ENCODE measurements around the gene VDR.
A peak's percentile ranks its signal among the peaks of the same experiment; 100 is the strongest.

Gene VDR

DNA sequence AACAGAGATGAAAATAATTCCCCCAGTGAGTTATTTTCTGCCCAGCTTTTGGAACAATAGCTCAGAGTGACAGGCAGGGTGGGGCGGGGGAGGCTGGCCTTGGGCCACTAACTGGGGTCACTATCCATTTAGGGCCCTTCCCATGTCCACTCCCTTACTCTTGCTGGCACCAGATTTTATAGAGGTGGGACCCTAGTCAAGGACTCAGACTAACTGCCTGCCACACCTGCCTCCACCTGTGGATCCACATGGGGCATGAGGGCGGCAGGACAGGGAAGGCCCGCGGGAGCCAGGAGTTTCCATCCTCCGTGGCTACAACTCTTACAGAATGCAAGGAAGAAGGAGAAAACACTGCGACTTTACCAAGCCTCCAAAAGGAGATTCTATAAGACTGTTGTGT lies 10.1 kb downstream of the VDR start:
- Histone ChIP-seq H3K4me2 (ENCODE audit: low read length, poor library complexity, severe bottlenecking) (no peak overlapping the region), H3K18ac (ENCODE audit: low read depth in 1 of 2, low read length in 2 of 2) (no peak overlapping the region), H2BK12ac (ENCODE audit: low read length in 2 of 2) (no peak overlapping the region), H3K27me3 (ENCODE audit: control insufficient read depth in 1 of 2, insufficient read depth in 1 of 2, low read length in 2 of 2) (no peaks in the 10 kb centered on the region), H2BK5ac (ENCODE audit: low read depth, low read length, poor library complexity, severe bottlenecking) (no peak overlapping the region), H3K4ac (ENCODE audit: low read depth in 1 of 2, low read length in 2 of 2) (no peak overlapping the region), H3K4me3 (ENCODE audit: insufficient read depth in 1 of 2, low read depth in 1 of 2, low read length in 2 of 2) (no peak overlapping the region), H2BK15ac (ENCODE audit: low read depth, poor library complexity, severe bottlenecking) (no peak overlapping the region), H3K79me1 (replicated peaks; ENCODE audit: low read length, poor library complexity, severe bottlenecking) (no peaks in the 10 kb centered on the region), H4K91ac (ENCODE audit: low read length) (no peak overlapping the region), H4K8ac (ENCODE audit: low read length) (no peak overlapping the region), H3K9me3 (ENCODE audit: control insufficient read depth, low read length) (no peaks in the 10 kb centered on the region), H3K36me3 (ENCODE audit: control insufficient read depth in 1 of 2, insufficient read depth in 2 of 2, low read depth in 1 of 2, low read length in 2 of 2) (peaks cover 0 to 25% of the 10 kb centered on the region in 2 experiments), H3K27ac (ENCODE audit: low read length, poor library complexity, severe bottlenecking) (no peak overlapping the region), H2AK5ac (ENCODE audit: low read length, severe bottlenecking) (no peak overlapping the region), H3K9ac (ENCODE audit: low read length) (no peak overlapping the region), H3K14ac (ENCODE audit: low read length in 2 of 2) (no peak overlapping the region), H3K4me1 (ENCODE audit: control insufficient read depth, insufficient read depth, low read depth, low read length) (peaks cover 4% of the 10 kb centered on the region), H2AFZ (ENCODE audit: low read depth, low read length) (no peak overlapping the region), H2BK120ac (ENCODE audit: low read depth, low read length) (no peak overlapping the region), H3K23ac (ENCODE audit: low read length in 2 of 2) (no peak overlapping the region)
- 93% methylated on average over 5 of the region's 6 CpGs for WGBS
- DNase-seq, result no peak

DNA sequence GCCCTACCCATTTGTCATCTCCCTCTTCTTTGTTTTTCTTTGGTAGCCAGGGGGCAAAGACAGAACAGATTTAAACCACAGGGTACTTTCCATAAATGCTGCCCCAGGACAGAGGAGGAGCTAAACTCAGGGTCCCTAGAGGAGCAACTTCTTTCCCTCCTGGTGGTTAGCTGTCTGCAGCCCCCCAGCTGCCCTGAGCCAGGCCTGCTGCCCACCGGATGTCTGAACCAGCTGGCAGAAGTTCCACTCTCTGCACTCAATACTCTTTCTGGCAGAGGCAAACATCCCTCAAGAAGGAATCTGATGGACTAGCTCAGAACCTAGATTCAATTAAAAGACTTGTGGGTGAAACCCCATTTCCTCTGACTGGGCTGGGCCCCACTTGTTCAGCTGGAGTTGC lies 10.7 kb downstream of the VDR start:
- H3K4me2 ChIP-seq (ENCODE audit: low read length, poor library complexity, severe bottlenecking), result no peak overlapping the region
- no peak overlapping the region for H3K9ac ChIP-seq (ENCODE audit: low read length)
- H4K8ac ChIP-seq (ENCODE audit: low read length), result no peak overlapping the region
- no peak overlapping the region for H2BK12ac ChIP-seq (ENCODE audit: low read length in 2 of 2)
- no peak overlapping the region for H3K23ac ChIP-seq (ENCODE audit: low read length in 2 of 2)
- H3K36me3 ChIP-seq (ENCODE audit: control insufficient read depth in 1 of 2, insufficient read depth in 2 of 2, low read depth in 1 of 2, low read length in 2 of 2), result peaks cover 0 to 19% of the 10 kb centered on the region in 2 experiments
- no peaks in the 10 kb centered on the region for H3K79me1 ChIP-seq (replicated peaks; ENCODE audit: low read length, poor library complexity, severe bottlenecking)
- peaks cover 4% of the 10 kb centered on the region for H3K4me1 ChIP-seq (ENCODE audit: control insufficient read depth, insufficient read depth, low read depth, low read length)
- no peak overlapping the region for H2AFZ ChIP-seq (ENCODE audit: low read depth, low read length)
- H3K4me3 ChIP-seq (ENCODE audit: insufficient read depth in 1 of 2, low read depth in 1 of 2, low read length in 2 of 2), result no peak overlapping the region
- no peak overlapping the region for H3K14ac ChIP-seq (ENCODE audit: low read length in 2 of 2)
- no peak overlapping the region for H3K4ac ChIP-seq (ENCODE audit: low read depth in 1 of 2, low read length in 2 of 2)
- no peak overlapping the region for H2BK120ac ChIP-seq (ENCODE audit: low read depth, low read length)
- no peaks in the 10 kb centered on the region for H3K27me3 ChIP-seq (ENCODE audit: control insufficient read depth in 1 of 2, insufficient read depth in 1 of 2, low read length in 2 of 2)
- no peak overlapping the region for H4K91ac ChIP-seq (ENCODE audit: low read length)
- no peak overlapping the region for H3K27ac ChIP-seq (ENCODE audit: low read length, poor library complexity, severe bottlenecking)
- H2AK5ac ChIP-seq (ENCODE audit: low read length, severe bottlenecking), result no peak overlapping the region
- H3K9me3 ChIP-seq (ENCODE audit: control insufficient read depth, low read length), result no peaks in the 10 kb centered on the region
- no peak overlapping the region for H2BK15ac ChIP-seq (ENCODE audit: low read depth, poor library complexity, severe bottlenecking)
- 55% methylated on average over 1 of the region's 1 CpG for WGBS
- no peak for DNase-seq
- no peak overlapping the region for H3K18ac ChIP-seq (ENCODE audit: low read depth in 1 of 2, low read length in 2 of 2)
- H2BK5ac ChIP-seq (ENCODE audit: low read depth, low read length, poor library complexity, severe bottlenecking), result no peak overlapping the region

DNA sequence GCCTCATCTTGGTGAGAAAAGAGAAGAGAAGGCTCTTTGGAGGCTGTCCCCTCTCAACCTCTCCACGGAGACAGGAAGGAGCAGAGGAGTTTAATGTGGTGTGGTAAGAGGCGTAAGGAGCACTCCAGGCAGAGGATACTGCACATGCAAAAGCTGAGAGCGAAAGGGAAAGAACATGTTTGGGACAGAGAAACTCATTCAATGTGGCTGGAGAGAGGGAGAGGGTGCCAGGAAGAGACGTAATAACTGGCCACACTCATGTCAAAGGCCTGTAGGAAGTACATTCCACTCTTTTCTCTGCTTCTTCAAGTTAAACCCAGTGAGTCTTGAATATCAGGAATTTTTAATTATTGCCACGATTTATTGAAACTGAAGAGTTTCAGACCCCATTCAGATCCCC lies 12.0 kb downstream of the VDR start:
- Histone ChIP-seq H2BK5ac (ENCODE audit: low read depth, low read length, poor library complexity, severe bottlenecking) (no peak overlapping the region), H3K18ac (ENCODE audit: low read depth in 1 of 2, low read length in 2 of 2) (no peak overlapping the region), H2BK12ac (ENCODE audit: low read length in 2 of 2) (no peak overlapping the region), H4K8ac (ENCODE audit: low read length) (no peak overlapping the region), H3K4me1 (ENCODE audit: control insufficient read depth, insufficient read depth, low read depth, low read length) (peaks cover 4% of the 10 kb centered on the region), H3K27ac (ENCODE audit: low read length, poor library complexity, severe bottlenecking) (no peak overlapping the region), H3K4me3 (ENCODE audit: insufficient read depth in 1 of 2, low read depth in 1 of 2, low read length in 2 of 2) (no peak overlapping the region), H2AK5ac (ENCODE audit: low read length, severe bottlenecking) (no peak overlapping the region), H3K14ac (ENCODE audit: low read length in 2 of 2) (no peak overlapping the region), H2BK120ac (ENCODE audit: low read depth, low read length) (no peak overlapping the region), H2AFZ (ENCODE audit: low read depth, low read length) (no peak overlapping the region), H2BK15ac (ENCODE audit: low read depth, poor library complexity, severe bottlenecking) (no peak overlapping the region), H3K23ac (ENCODE audit: low read length in 2 of 2) (no peak overlapping the region), H3K4me2 (ENCODE audit: low read length, poor library complexity, severe bottlenecking) (no peak overlapping the region), H4K91ac (ENCODE audit: low read length) (no peak overlapping the region), H3K36me3 (ENCODE audit: control insufficient read depth in 1 of 2, insufficient read depth in 2 of 2, low read depth in 1 of 2, low read length in 2 of 2) (peaks cover 0 to 7% of the 10 kb centered on the region in 2 experiments), H3K9ac (ENCODE audit: low read length) (peak overlapping the region; percentile 7), H3K27me3 (ENCODE audit: control insufficient read depth in 1 of 2, insufficient read depth in 1 of 2, low read length in 2 of 2) (no peaks in the 10 kb centered on the region), H3K9me3 (ENCODE audit: control insufficient read depth, low read length) (no peaks in the 10 kb centered on the region), H3K4ac (ENCODE audit: low read depth in 1 of 2, low read length in 2 of 2) (peak overlapping the region in 1 of 2 experiments; percentile 21), H3K79me1 (replicated peaks; ENCODE audit: low read length, poor library complexity, severe bottlenecking) (no peaks in the 10 kb centered on the region)
- 92% methylated on average over 5 of the region's 5 CpGs for WGBS
- DNase-seq, result peak; percentile 21

DNA sequence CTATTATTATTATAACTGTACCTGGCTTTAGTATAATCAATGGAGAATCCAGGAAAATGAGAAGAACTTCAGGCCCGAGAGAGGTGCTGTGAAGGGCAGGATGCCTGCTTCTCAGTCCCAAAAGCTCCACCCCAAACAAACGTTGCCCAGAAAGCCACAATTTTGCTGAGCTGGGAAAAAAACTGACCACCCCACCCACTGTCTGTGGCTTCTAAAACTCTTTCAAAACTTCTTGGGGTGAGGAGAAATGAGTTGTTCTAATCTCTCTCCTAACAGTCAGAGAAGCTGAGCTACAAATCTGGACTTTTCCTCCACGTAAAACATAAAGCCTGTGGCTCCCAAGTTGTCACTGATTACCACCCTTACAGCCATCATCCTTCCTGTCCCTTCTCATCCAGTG lies 13.4 kb downstream of the VDR start:
- no peak overlapping the region for H3K18ac ChIP-seq (ENCODE audit: low read depth in 1 of 2, low read length in 2 of 2)
- H3K79me1 ChIP-seq (replicated peaks; ENCODE audit: low read length, poor library complexity, severe bottlenecking), result no peaks in the 10 kb centered on the region
- no peak overlapping the region for H3K23ac ChIP-seq (ENCODE audit: low read length in 2 of 2)
- H3K27me3 ChIP-seq (ENCODE audit: control insufficient read depth in 1 of 2, insufficient read depth in 1 of 2, low read length in 2 of 2), result no peaks in the 10 kb centered on the region
- no peak overlapping the region for H2AK5ac ChIP-seq (ENCODE audit: low read length, severe bottlenecking)
- no peak overlapping the region for H3K4ac ChIP-seq (ENCODE audit: low read depth in 1 of 2, low read length in 2 of 2)
- H3K27ac ChIP-seq (ENCODE audit: low read length, poor library complexity, severe bottlenecking), result no peak overlapping the region
- no peak for DNase-seq
- WGBS, result 76% methylated on average over 3 of the region's 3 CpGs
- peaks cover 4% of the 10 kb centered on the region for H3K4me1 ChIP-seq (ENCODE audit: control insufficient read depth, insufficient read depth, low read depth, low read length)
- H3K36me3 ChIP-seq (ENCODE audit: control insufficient read depth in 1 of 2, insufficient read depth in 2 of 2, low read depth in 1 of 2, low read length in 2 of 2), result no peaks in the 10 kb centered on the region
- no peak overlapping the region for H2BK12ac ChIP-seq (ENCODE audit: low read length in 2 of 2)
- no peak overlapping the region for H2BK5ac ChIP-seq (ENCODE audit: low read depth, low read length, poor library complexity, severe bottlenecking)
- no peak overlapping the region for H2AFZ ChIP-seq (ENCODE audit: low read depth, low read length)
- no peak overlapping the region for H4K91ac ChIP-seq (ENCODE audit: low read length)
- H3K4me3 ChIP-seq (ENCODE audit: insufficient read depth in 1 of 2, low read depth in 1 of 2, low read length in 2 of 2), result no peak overlapping the region
- H2BK15ac ChIP-seq (ENCODE audit: low read depth, poor library complexity, severe bottlenecking), result no peak overlapping the region
- H3K4me2 ChIP-seq (ENCODE audit: low read length, poor library complexity, severe bottlenecking), result no peak overlapping the region
- H3K9ac ChIP-seq (ENCODE audit: low read length), result peak overlapping the region; percentile 59
- H3K9me3 ChIP-seq (ENCODE audit: control insufficient read depth, low read length), result no peaks in the 10 kb centered on the region
- no peak overlapping the region for H4K8ac ChIP-seq (ENCODE audit: low read length)
- no peak overlapping the region for H3K14ac ChIP-seq (ENCODE audit: low read length in 2 of 2)
- no peak overlapping the region for H2BK120ac ChIP-seq (ENCODE audit: low read depth, low read length)
